Caco-2 (cell line): ENCODE measurements around the gene TFAM. TPM values are rescaled to one million over a fixed set of nuclear protein-coding genes. Genes with fewer than 3 reads are reported as not detected.

Experiments
- BruUV-seq: library from RNA; stranded (reverse); fragments of 400-500 nt; replicated peaks from 2 replicates; lab custom pipeline; 2021; lab: Mats Ljungman, UMichigan
- CTCF ChIA-PET: fragments of 300-600 bp; sonication (Branson Sonifier 250); formaldehyde crosslinking; loops from one replicate; lab custom pipeline; 2022; ENCODE audit warnings: antibody characterized with exemption; lab: Charles Lee
- POLR2A ChIA-PET: fragments of 300-600 bp; sonication (Branson Sonifier 250); formaldehyde crosslinking; loops from one replicate; lab custom pipeline; 2022; ENCODE audit warnings: antibody characterized with exemption; lab: Charles Lee
- DNase-seq, 2 experiments: peaks; one replicate each; pipeline versions ENCODE4 v3.0.0 to v3.0.0-alpha.2; 2020 to 2022
- H3K27me3 ChIP-seq: replicated peaks from 2 replicates; pipeline ENCODE4 v1.6.0; 2011; ENCODE audit warnings: low read length; ENCODE audit not compliant: control insufficient read depth, insufficient read depth
- H3K36me3 ChIP-seq: 2 replicates; pipeline ENCODE4 v1.5.1; 2011; ENCODE audit warnings: low read length; ENCODE audit not compliant: control insufficient read depth, insufficient read depth
- H3K4me1 ChIP-seq: fragments of 250-450 bp; sonication (Bioruptor Pico); 2 replicates; pipeline ENCODE4 v1.5.1; 2020; ENCODE audit warnings: mild to moderate bottlenecking
- H3K4me3 ChIP-seq: 2 replicates; pipeline ENCODE4 v1.5.1; 2011; ENCODE audit warnings: low read depth, mild to moderate bottlenecking, control low read depth, low read length
- H3K9me3 ChIP-seq: fragments of 250-450 bp; sonication (Bioruptor Pico); 2 replicates; pipeline ENCODE4 v1.5.1; 2020; ENCODE audit warnings: mild to moderate bottlenecking, moderate library complexity
- H3K27ac Mint-ChIP-seq: one replicate; pipeline ENCODE4 v1.8.0; 2022; ENCODE audit warnings: mixed read lengths; ENCODE audit not compliant: unreplicated experiment
- H3K27me3 Mint-ChIP-seq: one replicate; pipeline ENCODE4 v1.8.0; 2022; ENCODE audit warnings: mixed read lengths; ENCODE audit not compliant: insufficient read depth, unreplicated experiment
- H3K36me3 Mint-ChIP-seq: one replicate; pipeline ENCODE4 v1.8.0; 2022; ENCODE audit warnings: mild to moderate bottlenecking, mixed read lengths; ENCODE audit not compliant: insufficient read depth, unreplicated experiment
- H3K4me1 Mint-ChIP-seq: one replicate; pipeline ENCODE4 v1.8.0; 2022; ENCODE audit warnings: low read depth, mixed read lengths; ENCODE audit not compliant: unreplicated experiment
- H3K4me3 Mint-ChIP-seq: one replicate; pipeline ENCODE4 v1.8.0; 2022; ENCODE audit warnings: mild to moderate bottlenecking, moderate library complexity, mixed read lengths; ENCODE audit not compliant: unreplicated experiment
- H3K9me3 Mint-ChIP-seq: one replicate; pipeline ENCODE4 v1.8.0; 2022; ENCODE audit warnings: mixed read lengths; ENCODE audit not compliant: unreplicated experiment
- intact Hi-C: fragments of 100-400 bp; cut with micrococcal nuclease; formaldehyde crosslinking; loops from one replicate; pipeline ENCODE4 v1.10.0; 2022; ENCODE audit not compliant: unreplicated experiment
- total RNA-seq: library from RNA; stranded (reverse); gene quantifications from 2 replicates; pipeline ENCODE4 v1.2.3, GENCODE V29; 2022
- TF ChIP-seq, protein P1 (sequence below), 2 experiments: fragments of 200-600 bp in 1 of 2; IDR thresholded peaks; 1 replicate in 1 of 2; 2 replicates in 1 of 2; pipeline versions ENCODE4 v1.5.1 to v1.8.0; 2011 to 2022; ENCODE audit warnings: antibody characterized with exemption in 1 of 2, control low read depth in 1 of 2, inconsistent platforms in 1 of 2, low read depth in 1 of 2, low read length in 1 of 2, mild to moderate bottlenecking in 1 of 2, moderate library complexity in 1 of 2; ENCODE audit not compliant: insufficient read depth in 1 of 2, severe bottlenecking in 1 of 2, unreplicated experiment in 1 of 2

TFAM gene
- total RNA-seq, 1 experiment from 2014 or later: 228 TPM

DNA sequence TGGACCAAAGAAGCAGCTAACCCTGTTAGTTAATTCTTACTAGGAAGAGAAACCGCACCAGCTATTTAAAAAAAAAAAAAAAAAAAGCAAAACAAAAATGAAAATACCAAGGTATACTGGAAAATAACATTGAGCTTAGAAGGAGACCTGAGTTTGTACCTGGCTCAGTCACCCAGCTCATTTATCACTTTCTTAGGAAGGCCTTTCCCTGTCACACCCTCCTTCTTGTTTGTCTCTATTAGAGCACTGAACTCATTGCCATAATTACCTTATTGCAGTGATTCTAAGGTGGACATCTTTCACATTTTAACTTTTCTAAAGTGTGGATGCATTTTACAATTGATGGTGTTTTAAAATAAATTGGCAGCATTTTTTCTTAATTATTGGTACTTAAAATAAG is 26.3 kb upstream of the TFAM start:
- ChIA-PET POLR2A (no interaction called here), CTCF (interaction anchor here (0.7 to 1.0 kb wide), 2 partner anchors 14 to 15 kb away, joined by 3 to 5 read pairs; no protein-coding TSS in a partner anchor)
- Histone ChIP-seq H3K4me1 (no peaks in the 10 kb centered on the region), H3K36me3 (no peaks in the 10 kb centered on the region), H3K9me3 (no peaks in the 10 kb centered on the region), H3K4me3 (no peak overlapping the region), H3K27me3 (no peaks in the 10 kb centered on the region)
- no peak overlapping the region for H3K27ac Mint-ChIP-seq
- H3K4me3 Mint-ChIP-seq: no peak overlapping the region
- BruUV-seq: no TSS peak
- no peaks in the 10 kb centered on the region for H3K9me3 Mint-ChIP-seq
- no peak for DNase-seq
- TF ChIP-seq, protein P1, sequence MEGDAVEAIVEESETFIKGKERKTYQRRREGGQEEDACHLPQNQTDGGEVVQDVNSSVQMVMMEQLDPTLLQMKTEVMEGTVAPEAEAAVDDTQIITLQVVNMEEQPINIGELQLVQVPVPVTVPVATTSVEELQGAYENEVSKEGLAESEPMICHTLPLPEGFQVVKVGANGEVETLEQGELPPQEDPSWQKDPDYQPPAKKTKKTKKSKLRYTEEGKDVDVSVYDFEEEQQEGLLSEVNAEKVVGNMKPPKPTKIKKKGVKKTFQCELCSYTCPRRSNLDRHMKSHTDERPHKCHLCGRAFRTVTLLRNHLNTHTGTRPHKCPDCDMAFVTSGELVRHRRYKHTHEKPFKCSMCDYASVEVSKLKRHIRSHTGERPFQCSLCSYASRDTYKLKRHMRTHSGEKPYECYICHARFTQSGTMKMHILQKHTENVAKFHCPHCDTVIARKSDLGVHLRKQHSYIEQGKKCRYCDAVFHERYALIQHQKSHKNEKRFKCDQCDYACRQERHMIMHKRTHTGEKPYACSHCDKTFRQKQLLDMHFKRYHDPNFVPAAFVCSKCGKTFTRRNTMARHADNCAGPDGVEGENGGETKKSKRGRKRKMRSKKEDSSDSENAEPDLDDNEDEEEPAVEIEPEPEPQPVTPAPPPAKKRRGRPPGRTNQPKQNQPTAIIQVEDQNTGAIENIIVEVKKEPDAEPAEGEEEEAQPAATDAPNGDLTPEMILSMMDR (IDR thresholded peaks at IDR 0.05; ENCODE audit: insufficient read depth in 1 of 2, low read depth in 1 of 2, low read length in 1 of 2, severe bottlenecking in 1 of 2, unreplicated experiment in 1 of 2): no peak
- peaks cover 5% of the 10 kb centered on the region for H3K36me3 Mint-ChIP-seq
- no peaks in the 10 kb centered on the region for H3K27me3 Mint-ChIP-seq
- intact Hi-C loops: no loop called here
- H3K4me1 Mint-ChIP-seq: no peaks in the 10 kb centered on the region

DNA sequence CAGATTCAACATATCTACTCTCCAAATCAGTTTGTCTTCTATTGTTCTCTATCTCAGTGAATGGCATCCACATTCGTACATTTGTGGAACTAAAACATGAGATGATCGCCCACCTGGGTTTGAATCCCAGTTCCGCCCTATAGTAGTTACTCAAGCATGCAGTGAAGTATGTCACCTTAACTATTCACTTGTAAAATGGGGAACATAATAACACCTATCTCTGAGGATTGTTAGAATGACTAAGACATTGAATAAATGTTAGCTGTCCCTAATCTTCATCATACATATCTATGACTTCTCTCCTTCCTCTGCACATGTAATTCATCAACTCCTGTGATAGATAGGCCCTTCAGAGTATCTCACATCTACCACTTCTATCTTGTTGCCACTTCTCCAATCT is 25.7 kb upstream of the TFAM start:
- CTCF ChIA-PET: interaction anchor here (0.7 to 1.0 kb wide), 2 partner anchors 13 to 16 kb away, joined by 3 to 5 read pairs; no protein-coding TSS in a partner anchor
- Mint-ChIP-seq H3K4me1 (no peaks in the 10 kb centered on the region), H3K4me3 (no peak overlapping the region), H3K27ac (no peak overlapping the region), H3K9me3 (no peaks in the 10 kb centered on the region), H3K36me3 (peaks cover 8% of the 10 kb centered on the region), H3K27me3 (no peaks in the 10 kb centered on the region)
- intact Hi-C loops: no loop called here
- POLR2A ChIA-PET: no interaction called here
- Histone ChIP-seq H3K4me3 (no peak overlapping the region), H3K9me3 (no peaks in the 10 kb centered on the region), H3K4me1 (no peaks in the 10 kb centered on the region), H3K27me3 (no peaks in the 10 kb centered on the region), H3K36me3 (no peaks in the 10 kb centered on the region)
- BruUV-seq: no TSS peak
- no peak for DNase-seq
- TF ChIP-seq, protein P1 (IDR thresholded peaks at IDR 0.05; ENCODE audit: insufficient read depth in 1 of 2, low read depth in 1 of 2, low read length in 1 of 2, severe bottlenecking in 1 of 2, unreplicated experiment in 1 of 2): no peak

DNA sequence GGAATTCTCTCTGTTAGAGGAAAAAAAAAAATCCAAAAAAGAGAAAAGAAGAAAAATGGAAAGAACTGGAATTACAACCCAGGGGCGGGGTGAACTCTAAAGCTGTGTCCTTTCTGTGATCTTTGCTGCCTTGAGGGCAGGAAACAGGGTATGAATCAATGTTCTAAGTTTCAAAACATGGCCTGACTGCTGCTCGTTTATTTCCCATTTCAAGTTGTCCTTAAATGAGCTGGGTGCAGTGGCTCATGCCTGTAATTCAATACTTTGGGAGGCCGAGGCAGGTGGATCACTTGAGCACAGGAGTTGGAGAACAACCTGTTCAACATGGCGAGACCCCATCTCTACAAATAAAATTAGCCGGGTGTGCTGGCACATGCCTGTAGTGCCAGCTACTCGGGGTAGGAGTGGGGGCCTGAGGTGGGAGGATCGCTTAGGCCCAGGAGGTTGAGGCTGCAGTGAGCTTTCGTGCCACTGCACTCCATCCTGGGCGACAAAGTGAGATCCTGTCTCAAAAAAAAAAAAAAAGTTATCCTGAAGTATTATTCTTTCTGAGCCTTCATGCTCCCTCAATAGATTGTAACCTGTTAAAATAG is 24.7 kb upstream of the TFAM start:
- H3K9me3 ChIP-seq: no peaks in the 10 kb centered on the region
- H3K27me3 Mint-ChIP-seq: no peaks in the 10 kb centered on the region
- H3K4me1 Mint-ChIP-seq: no peaks in the 10 kb centered on the region
- peaks cover 8% of the 10 kb centered on the region for H3K36me3 Mint-ChIP-seq
- H3K4me3 Mint-ChIP-seq: no peak overlapping the region
- intact Hi-C loops: no loop called here
- CTCF ChIA-PET: interaction anchor here (1.4 kb wide), 1 partner anchor 25 kb away, joined by 4 read pairs; no protein-coding TSS in a partner anchor
- H3K4me3 ChIP-seq: no peak overlapping the region
- H3K9me3 Mint-ChIP-seq: no peaks in the 10 kb centered on the region
- H3K36me3 ChIP-seq: no peaks in the 10 kb centered on the region
- H3K4me1 ChIP-seq: no peaks in the 10 kb centered on the region
- H3K27ac Mint-ChIP-seq: no peak overlapping the region
- no peak for DNase-seq
- no TSS peak for BruUV-seq
- H3K27me3 ChIP-seq: no peaks in the 10 kb centered on the region
- TF ChIP-seq, protein P1 (IDR thresholded peaks at IDR 0.05; ENCODE audit: insufficient read depth in 1 of 2, low read depth in 1 of 2, low read length in 1 of 2, severe bottlenecking in 1 of 2, unreplicated experiment in 1 of 2): no peak
- POLR2A ChIA-PET: interaction anchor here (0.7 kb wide), 1 partner anchor 195 kb away, joined by 3 read pairs; no protein-coding TSS in a partner anchor
